Epithelial cell of proximal tubule (primary cell): ENCODE data around the gene AVPR2. TPM values are rescaled to one million over a fixed set of nuclear protein-coding genes. Genes with fewer than 3 reads are reported as not detected.

Experiments used
- DNase-seq: peaks from one replicate; pipeline ENCODE4 v3.0.0-alpha.2; 2011; ENCODE audit warnings: low read depth
- H3K4me3 ChIP-seq: 2 replicates; pipeline ENCODE4 v1.5.1; 2011; ENCODE audit warnings: low read depth, mild to moderate bottlenecking, low read length
- CTCF ChIP-seq: conservative IDR thresholded peaks from 2 replicates; pipeline ENCODE4 v1.5.1; 2012; ENCODE audit warnings: low read depth, mild to moderate bottlenecking, low read length
- total RNA-seq: library from RNA; depleted of rRNA; stranded (reverse); fragments of >200 nt; gene quantifications from 2 replicates; pipeline ENCODE4 v1.2.3, GENCODE V29; 2015

The AVPR2 gene
- total RNA-seq, 1 donor from 2014 or later = 1.4 TPM

GRCh38 chrX:153907456-153907855 lies 3.0 kb downstream of the AVPR2 start:
- no peak overlapping the region for H3K4me3 ChIP-seq
- no peak for DNase-seq
- no peak for TF ChIP-seq CTCF

- no peak overlapping the region for H3K4me3 ChIP-seq
- no peak for DNase-seq
- TF ChIP-seq CTCF = no peak
Measured at GRCh38 chrX:153908219-153908860, 3.9 kb downstream of the AVPR2 start.

GRCh38 chrX:153909024-153909979 lies 4.8 kb downstream of the AVPR2 start:
- DNase-seq = no peak
- TF ChIP-seq CTCF = no peak
- H3K4me3 ChIP-seq = no peak overlapping the region

GRCh38 chrX:153909980-153910360 lies 5.5 kb downstream of the AVPR2 start:
- no peak for TF ChIP-seq CTCF
- DNase-seq = no peak

GRCh38 chrX:153910446-153910845 lies 6.0 kb downstream of the AVPR2 start:
- no peak for DNase-seq
- TF ChIP-seq CTCF = no peak
- no peak overlapping the region for H3K4me3 ChIP-seq

More at GRCh38 chrX:153909980-153910360, 5.5 kb downstream of the AVPR2 start:
- H3K4me3 ChIP-seq = no peak overlapping the region

GRCh38 chrX:153911798-153912197 lies 7.3 kb downstream of the AVPR2 start:
- TF ChIP-seq CTCF = no peak
- no peak overlapping the region for H3K4me3 ChIP-seq
- DNase-seq = no peak
